Stomach (tissue), 4 donors: ENCODE data around the gene LTF.

Source experiments
- EP300 ChIP-seq: sonication (generic); formaldehyde crosslinking; IDR thresholded peaks from one replicate; pipeline ENCODE4 v1.6.1; 2017; ENCODE audit warnings: antibody characterized with exemption
- POLR2A ChIP-seq, 4 donors: fragments of 450-650 bp; IDR thresholded peaks; one replicate each; pipeline ENCODE4 v1.6.1; 2016; ENCODE audit warnings: antibody characterized with exemption in 4 of 4, control low read depth in 2 of 4, mild to moderate bottlenecking in 1 of 4, moderate library complexity in 1 of 4
- TF ChIP-seq, protein P1 (sequence below), 7 experiments: fragments of 450-650 bp in 4 of 7; fragments of 200-600 bp in 3 of 7; sonication (generic) in 3 of 7; IDR thresholded peaks; one replicate each; pipeline ENCODE4 v1.5.1; 2016 to 2019; ENCODE audit warnings: antibody characterized with exemption in 7 of 7, control low read depth in 2 of 7, mild to moderate bottlenecking in 1 of 7

DNA sequence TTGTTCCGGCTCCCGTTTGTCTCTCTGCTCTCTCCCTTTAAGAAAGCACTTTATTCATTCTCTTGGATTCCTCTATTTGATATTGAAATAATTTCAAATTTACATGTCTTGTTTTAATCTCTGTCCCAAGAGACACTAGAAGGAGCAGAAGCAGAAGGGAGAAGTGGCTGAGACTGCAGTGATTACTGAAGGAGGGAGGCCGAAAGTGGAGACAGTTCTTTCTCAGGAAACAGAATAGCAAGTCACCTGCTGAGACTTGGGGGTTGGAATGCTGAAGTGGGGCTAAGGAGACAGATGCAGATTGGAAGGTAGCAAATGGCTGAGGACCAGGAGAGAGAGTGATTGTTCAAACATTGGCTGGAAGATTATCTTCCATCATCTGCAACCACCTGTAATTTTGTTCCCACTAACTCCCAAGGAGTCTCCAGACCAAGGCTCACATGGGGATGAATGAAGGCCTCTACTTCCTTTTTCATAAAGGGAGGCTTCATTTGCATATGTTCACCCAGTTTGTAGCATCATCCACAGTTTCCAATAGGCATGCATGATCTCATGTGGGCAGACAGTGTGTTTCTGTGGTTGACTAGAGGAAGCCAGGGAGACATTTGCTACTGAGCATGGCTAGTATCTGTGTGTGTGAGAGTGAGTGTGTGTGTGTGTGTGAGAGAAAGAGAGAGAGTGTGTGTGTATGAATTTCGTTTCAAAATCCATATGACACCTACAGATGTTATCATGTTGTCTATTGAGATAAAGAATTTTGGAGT lies 24.0 kb downstream of the LTF start:
- TF ChIP-seq, protein P1, sequence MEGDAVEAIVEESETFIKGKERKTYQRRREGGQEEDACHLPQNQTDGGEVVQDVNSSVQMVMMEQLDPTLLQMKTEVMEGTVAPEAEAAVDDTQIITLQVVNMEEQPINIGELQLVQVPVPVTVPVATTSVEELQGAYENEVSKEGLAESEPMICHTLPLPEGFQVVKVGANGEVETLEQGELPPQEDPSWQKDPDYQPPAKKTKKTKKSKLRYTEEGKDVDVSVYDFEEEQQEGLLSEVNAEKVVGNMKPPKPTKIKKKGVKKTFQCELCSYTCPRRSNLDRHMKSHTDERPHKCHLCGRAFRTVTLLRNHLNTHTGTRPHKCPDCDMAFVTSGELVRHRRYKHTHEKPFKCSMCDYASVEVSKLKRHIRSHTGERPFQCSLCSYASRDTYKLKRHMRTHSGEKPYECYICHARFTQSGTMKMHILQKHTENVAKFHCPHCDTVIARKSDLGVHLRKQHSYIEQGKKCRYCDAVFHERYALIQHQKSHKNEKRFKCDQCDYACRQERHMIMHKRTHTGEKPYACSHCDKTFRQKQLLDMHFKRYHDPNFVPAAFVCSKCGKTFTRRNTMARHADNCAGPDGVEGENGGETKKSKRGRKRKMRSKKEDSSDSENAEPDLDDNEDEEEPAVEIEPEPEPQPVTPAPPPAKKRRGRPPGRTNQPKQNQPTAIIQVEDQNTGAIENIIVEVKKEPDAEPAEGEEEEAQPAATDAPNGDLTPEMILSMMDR (IDR thresholded peaks at IDR 0.05): no peak
- no peak for TF ChIP-seq POLR2A (IDR thresholded peaks at IDR 0.05)
- TF ChIP-seq EP300: no peak
